DMS114 treated with DMSO at 0.1 percent for 48 hours (cell line): ENCODE measurements around the gene KIF12.
A peak's percentile ranks its signal among the peaks of the same experiment; 100 is the strongest.
"Not testable (repeated sequence)": the region's sequence is repeated elsewhere in the genome, so short reads cannot be mapped to it uniquely, and the experiment has no call there.

Experiments
- DNase-seq: peaks from one replicate; lab custom pipeline; 2025; ENCODE audit not compliant: unreplicated experiment; lab: John Stamatoyannopoulos, UW

Gene KIF12

DNA sequence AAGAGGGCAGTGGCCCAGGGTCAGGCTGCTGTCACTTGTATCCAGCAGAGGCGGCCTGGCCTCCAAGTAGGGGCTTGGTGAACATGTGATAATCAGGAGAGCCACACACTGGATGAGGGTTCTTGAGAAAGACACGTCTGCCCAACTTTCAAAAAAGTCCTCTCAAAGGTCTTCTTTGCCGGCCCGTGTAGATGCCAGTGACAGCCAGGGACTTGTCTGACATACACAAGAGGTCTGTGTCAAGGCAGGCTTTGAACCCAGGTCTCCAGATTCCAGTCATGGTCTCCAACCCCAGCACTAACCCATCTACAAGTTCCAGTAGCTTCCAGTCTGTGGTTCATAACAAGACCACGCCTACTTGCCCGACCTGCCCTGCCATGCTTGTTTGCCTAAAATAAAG, 13.1 kb downstream of the KIF12 start:
- DNase-seq: no peak

GRCh38 chr9:114085387-114085789, 13.7 kb downstream of the KIF12 start:
- DNase-seq: no peak

DNA sequence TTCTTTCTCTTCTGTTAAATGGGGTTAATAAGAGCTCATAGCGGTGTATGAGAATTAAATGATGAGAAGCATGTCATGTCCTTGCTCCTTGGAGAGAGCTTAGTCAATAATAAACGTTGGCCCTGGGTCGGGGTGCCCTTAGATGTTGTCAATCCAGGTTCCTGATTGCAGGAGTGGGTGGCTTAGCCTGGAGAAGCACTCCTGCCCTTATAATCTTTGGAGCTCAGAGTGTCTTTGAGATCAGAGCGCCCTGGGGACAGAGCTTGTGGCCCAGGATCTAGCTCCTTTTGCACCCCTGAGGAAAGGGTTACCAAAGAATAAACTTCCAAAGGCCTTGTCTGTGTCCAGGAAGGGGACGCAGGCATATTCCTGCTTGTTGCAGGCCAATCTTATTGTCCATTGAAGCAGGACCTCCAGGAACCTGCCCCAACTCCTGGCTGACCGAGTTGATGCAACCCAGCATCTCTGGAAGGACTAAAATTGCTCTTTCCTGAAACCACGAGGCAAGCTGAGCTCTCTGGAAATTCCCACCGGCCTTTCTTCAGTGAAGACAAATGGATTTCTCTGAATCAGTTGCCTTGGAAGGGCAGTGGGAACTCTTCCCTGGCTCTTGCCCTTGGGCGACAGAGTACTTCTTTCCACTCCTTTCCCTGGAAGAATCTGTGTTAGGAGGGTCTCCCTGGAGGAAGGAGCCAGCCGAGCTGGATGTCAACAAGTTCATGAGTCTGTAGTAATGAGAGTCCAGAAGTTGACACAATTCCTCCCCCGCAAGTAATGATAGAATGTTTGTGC, 14.6 kb downstream of the KIF12 start:
- no peak for DNase-seq

- DNase-seq: no peak
Observed at GRCh38 chr9:114083666-114084065, 15.4 kb downstream of the KIF12 start.

GRCh38 chr9:114082763-114083412, 16.2 kb downstream of the KIF12 start:
- not testable (repeated sequence) for DNase-seq

DNA sequence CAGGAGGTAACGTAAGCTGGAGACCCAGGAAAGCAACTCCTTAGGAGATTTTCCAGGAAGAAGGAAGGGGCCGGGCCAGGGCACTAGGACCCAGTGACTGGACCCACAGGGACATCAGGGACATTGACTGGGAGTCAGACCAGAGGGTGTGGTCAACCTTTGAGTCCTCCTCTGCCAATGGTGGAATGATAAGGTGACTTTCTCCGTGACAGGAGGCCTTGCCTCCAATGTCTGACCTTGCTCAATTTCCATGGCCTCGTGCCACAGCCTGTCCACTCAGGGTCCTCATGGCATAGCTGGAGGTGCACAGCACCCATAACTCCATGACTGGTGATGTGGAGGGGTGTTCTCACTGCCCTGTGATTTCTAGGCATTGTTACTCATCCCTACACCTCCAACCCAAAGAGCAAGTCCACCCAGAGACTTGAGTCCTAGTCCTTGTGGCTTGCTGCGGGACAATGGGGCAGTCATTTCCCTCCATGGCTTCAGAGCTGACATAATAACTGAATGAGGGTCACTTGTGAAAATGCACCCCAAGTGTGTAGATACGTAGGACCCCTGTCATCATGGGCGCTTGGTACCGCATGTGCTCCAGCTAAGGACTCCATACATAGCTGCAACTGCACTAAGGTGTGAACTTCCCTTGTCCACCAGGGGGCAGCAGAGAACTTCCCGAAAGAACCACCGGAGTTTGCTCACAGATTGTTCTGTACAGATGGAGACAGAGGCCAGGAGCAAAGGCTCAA, 16.9 kb downstream of the KIF12 start:
- DNase-seq: peak; percentile 74

DNA sequence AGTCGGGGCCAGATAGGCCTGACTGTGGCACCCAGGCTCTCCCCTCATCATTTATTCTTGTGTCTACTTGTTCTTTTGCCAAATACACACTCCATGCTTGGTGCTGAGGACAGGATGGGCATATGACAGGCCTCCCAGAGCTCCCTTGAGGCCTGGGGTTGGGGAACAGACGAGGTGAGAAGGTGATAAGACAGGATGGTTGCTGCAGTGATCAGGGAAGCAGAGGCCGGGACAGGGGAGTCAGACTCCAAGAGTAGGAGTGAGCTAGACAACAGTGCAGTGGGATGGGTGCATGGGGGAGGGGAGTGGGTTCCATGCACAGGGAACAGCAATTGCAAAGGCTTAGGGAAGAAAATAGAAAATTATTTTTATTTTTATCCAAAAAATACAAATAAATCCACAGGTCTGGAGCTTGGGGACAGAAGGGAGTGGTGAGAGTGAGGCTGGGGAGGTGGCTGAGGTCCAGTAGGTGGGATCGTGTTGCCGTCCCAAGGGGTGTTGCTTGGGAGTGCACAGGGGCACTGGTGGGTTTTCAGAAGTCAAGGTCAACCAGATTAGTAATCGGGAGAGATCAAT, 17.6 kb downstream of the KIF12 start:
- no peak for DNase-seq

DNA sequence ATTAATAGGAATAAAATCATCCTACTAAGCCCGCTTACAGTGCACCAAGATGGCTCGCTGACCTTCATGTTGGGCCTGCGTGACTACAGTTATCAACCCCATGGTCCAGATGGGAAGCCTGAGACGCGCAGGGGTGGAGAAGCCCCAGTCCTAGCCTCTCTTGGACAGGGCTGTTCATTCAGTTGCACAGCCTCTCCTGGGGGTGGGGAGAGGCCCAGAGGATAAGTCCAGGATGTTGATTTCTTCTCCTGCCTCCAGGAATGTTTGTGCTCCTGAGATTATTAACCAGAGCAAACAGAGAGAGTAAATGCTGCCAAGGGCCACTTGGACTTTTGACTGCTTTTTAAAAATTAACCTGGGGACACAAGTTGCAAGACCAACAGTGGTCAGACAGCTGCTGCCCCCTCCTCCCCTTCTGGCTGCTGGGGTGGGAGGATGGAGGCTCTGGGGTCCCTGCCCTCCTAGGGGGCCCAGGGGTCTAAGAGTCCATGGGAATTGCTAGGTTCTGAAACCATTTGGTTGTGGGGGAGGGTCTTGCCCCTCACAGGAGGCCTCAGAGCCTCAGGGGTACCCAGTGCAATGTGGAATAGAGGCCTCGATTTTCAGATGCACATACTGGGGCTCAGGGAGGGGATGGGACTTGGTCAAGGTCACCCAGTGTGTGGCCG, 18.2 kb downstream of the KIF12 start:
- no peak for DNase-seq

DNA sequence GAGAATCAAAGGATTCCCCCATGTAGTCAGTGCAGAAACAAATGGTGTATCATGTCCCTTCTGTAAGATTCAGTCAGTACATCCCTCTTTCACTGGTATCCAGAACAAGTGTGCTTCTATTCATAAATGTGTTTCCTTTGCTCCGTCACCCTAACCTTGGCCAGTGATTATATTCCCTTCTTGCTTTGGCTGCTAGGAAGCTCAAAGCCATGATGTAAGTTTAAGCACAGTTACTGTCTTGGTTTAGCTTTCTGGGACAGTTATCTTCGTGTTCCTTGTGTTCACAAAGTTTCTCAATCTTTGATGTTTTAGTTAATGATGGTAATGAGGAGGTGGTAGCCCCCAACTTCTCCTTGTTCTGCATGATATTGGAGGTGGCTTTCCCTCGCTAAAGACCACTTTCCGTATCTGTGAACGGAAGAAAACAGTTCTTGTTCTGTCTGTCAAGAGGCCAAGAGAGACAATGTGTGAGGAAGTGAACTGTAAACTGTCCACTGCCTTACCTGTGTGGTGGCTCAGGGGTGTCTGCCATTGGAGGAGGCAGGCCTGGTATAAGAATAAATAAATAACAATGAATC, 18.8 kb downstream of the KIF12 start:
- DNase-seq: no peak

DNA sequence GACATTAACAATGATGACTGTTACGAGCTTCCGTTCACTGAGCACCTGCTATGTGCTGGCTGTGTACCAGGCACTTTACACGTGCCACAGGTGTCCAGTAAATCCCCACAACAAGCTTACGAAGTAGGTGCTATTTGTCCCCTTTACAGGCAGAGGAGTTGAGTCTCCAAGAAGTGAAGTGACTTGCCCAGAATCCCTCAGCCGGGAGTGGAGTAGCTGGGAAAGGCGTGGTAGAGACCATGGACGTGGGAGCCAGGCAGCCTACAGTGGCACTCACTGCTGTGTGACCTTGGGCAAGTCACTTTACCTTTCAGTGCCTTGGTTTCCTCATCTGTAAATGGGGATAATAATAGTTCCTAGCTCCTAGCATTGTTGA, 20.3 kb downstream of the KIF12 start:
- DNase-seq: no peak

DNA sequence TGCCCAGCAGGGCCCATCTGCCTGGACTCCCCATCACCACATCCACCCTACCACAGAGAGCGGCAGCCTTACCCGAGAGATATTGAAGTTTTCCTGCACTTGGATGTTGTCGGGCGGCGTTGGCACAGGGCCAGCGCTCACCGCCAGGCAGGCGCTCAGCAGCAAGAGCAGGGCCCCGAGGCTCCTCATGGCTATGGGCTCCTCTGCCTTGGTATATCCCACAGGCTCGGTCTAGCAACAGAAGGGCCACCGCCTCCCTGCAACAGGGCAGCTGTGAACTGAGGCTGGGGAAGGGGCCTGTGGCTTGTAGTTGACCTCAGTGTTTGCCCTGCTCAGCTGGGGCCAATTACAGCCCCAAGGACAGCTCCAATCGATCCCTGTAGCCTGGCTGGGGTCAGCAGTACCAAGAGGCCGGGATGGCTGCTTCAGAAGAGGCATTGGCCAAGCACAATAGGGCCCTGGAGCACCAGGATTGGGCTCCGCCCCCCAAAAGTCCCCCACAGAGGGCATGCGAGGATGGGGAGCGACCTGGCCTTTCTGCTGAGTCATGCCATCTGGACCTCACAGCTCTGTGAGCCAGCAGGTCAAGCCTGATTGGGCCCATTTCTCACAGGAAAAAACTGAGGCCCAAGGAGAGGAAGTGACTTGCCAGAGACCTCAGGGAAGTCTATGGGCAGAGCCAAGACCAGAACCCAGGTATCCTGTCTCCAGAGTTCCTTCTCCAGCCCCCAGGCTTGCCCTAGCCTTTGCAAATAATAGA, 20.9 kb downstream of the KIF12 start, which contains the start of gene AMBP:
Gene AMBP, minus strand, starts transcription at position 280 of the 760 bp plus-strand sequence. Its CDS starts 91 bp downstream, at position 189.
- DNase-seq: no peak

DNA sequence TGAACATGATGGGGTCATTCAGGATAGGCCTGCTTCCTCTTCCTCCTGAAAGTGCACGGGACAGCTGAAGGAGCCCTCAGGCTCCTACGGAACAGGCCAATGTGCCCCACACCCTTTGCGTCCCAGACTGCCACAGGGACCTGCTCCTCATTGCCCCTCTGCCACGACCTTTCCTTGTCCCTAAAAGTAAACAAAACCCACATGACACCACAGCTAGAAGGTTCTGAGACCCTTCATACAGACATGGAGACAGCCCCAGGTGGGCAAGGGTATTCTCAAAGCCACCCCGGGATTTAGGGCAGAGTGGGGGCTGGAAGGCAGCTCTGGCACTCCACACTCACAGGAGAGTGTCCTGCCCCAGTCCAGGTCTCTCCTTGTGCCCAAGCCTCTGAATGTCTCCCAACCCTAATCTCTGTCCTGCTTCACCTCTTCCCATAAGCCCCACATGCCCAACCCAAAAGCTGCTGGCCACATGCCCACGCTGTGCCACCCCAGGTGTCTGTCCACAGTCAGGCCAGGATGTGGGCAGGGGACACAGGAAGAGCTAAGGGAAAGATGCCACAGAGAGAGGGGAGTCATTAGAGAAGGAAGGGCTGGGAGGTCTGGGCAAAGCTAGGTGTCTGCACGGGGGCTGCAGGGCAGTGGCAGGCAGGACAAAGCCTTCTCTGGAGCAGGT, 21.8 kb downstream of the KIF12 start:
- no peak for DNase-seq

- no peak for DNase-seq
Observed at GRCh38 chr9:114076237-114077161, 22.6 kb downstream of the KIF12 start.

DNA sequence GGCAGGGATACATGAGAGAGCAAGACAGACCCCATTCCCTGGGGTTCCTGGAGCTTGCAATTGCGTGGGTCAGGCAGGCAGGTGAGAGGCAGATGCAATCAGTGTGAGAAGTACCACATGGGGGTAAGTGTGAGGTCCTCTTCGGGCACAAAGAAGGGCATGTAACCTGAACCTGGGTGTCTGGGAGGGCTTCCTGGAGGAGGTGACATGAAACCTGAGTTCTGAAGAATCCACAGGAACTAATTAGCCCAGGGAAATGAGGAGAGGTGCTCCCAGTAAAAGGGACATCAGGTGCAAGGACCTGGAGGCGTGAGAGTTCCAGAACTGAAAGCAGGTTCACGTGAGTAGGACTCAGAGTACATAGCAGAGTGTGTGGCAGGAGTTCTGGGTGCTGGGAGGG, 23.5 kb downstream of the KIF12 start:
- DNase-seq: no peak

- no peak for DNase-seq
Observed at GRCh38 chr9:114072184-114073140, 26.6 kb downstream of the KIF12 start.

GRCh38 chr9:114071197-114071795, 27.8 kb downstream of the KIF12 start:
- no peak for DNase-seq
